LNCAP (cell line): ENCODE data around the gene HPS1.

Source experiments
- TF ChIP-seq, protein P1 (sequence below): fragments of 450-650 bp; IDR thresholded peaks from 2 replicates; pipeline ENCODE4 v1.5.1; 2017; ENCODE audit warnings: mild to moderate bottlenecking

The HPS1 gene

DNA sequence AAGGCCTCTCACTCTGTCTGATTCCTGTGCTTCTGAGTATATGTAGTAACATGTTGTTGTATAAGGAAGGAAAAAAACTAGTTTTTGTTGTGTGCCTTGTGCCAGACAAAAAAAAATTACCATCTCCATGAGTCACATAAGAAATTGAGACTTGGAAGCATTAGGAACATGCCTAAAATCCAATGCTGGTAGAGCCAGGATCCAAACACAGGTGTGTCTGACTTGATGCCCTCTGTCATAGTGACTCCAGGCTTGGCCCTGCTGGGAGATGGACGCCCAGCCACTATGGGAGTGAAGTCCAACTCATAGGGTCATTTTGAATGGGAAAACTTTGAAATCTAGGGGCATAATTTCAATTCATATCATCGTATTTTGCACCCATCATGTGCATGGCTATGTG lies 69.7 kb downstream of the HPS1 start:
- TF ChIP-seq, protein P1, sequence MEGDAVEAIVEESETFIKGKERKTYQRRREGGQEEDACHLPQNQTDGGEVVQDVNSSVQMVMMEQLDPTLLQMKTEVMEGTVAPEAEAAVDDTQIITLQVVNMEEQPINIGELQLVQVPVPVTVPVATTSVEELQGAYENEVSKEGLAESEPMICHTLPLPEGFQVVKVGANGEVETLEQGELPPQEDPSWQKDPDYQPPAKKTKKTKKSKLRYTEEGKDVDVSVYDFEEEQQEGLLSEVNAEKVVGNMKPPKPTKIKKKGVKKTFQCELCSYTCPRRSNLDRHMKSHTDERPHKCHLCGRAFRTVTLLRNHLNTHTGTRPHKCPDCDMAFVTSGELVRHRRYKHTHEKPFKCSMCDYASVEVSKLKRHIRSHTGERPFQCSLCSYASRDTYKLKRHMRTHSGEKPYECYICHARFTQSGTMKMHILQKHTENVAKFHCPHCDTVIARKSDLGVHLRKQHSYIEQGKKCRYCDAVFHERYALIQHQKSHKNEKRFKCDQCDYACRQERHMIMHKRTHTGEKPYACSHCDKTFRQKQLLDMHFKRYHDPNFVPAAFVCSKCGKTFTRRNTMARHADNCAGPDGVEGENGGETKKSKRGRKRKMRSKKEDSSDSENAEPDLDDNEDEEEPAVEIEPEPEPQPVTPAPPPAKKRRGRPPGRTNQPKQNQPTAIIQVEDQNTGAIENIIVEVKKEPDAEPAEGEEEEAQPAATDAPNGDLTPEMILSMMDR, result no peak

GRCh38 chr10:98376485-98376884 lies 70.2 kb downstream of the HPS1 start:
- TF ChIP-seq, protein P1, result no peak

GRCh38 chr10:98374217-98374985 lies 72.3 kb downstream of the HPS1 start:
- TF ChIP-seq, protein P1, result no peak

GRCh38 chr10:98373260-98374040 lies 73.3 kb downstream of the HPS1 start:
- TF ChIP-seq, protein P1, result no peak

DNA sequence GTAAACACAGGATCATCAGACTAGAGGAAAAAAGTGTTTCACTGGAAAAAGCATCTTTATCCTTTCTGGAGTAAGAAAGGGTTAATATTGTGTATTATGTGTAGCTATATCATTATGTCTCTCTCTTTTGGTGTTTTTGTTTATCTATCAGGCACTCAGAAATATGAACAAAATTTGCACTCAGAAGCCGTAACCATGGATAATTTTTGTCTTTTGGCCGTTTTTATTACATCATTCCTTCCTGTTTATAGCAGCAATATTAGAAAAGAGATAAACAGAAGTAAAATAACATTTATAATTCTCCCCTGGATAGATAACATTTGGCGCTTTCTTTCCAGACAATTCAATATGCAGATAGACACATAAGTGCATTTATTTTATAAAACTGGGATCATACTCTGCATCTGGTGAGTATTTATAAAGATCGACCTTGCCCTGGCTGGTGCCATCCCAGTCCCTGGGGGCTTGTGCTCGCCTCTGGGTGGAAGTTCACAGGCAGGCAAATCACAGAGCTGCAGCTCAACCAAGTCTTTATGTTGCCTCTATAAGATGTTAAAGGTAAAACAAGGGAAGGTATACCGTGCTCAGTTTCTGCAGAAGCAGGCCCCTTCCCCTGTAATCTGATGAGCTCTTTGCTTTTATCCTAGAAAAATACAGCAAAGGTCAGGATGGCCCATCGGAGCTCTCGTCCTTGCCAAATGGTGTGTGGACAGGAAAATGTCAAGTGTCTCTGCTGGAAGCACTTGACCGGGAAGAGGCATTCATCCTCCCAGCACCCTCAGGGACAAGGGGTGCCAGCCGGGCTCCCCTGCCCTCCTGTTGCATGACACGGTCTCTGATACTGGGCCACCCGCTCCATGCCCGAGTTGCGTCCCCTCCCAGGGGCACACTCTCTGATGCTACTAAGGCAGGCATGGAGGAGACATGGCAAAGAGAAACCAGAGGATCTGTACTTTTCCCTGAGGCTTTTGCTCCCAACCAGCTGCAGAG lies 75.6 kb downstream of the HPS1 start:
- TF ChIP-seq, protein P1, result no peak

DNA sequence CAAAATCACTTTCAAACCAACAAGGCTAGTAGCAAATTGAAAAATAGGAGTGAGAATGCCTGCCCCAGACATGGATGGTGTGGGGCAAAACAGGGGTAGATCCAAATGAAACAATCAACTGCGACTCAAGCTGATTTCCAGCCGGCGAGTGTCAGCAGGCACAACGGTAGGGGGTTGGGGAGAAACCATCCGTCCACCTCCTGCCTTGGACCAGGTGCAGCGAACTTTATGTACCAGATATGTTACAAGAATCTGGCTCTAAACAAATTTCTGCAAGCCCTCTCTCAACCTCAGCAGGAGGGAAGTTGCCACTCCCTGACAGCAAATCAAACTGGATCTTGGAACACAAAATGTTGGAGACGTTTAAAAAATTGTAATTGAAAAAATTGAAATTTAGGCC lies 76.9 kb downstream of the HPS1 start:
- TF ChIP-seq, protein P1, result no peak

DNA sequence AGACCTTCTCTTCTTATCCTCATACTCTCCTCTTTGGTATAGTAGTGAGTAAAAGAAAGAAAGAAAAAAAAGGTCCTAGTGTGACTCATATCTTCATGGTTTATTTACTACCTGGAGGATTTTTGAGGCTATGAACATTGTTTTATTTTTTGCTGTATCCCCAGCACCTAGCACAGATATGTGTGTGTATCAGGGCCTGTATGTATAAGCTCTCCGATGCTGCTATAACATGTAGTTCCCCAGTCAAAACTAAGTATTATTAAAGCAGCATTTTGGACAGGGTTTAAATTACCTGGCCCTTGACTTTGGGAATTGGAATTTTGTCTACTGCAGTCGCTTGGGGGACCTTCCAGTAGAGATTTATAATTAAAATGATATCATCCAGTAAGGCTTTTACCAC lies 78.1 kb downstream of the HPS1 start:
- TF ChIP-seq, protein P1, result no peak
